ENCODE measurements around the gene LRRC63.
"Not testable (repeated sequence)": the region's sequence is repeated elsewhere in the genome, so short reads cannot be mapped to it uniquely, and the experiment has no call there.

The LRRC63 gene

GRCh38 chr13:46211483-46212351 lies at the start of gene LRRC63:
TSS of gene LRRC63 (plus strand) at chr13:46211928. CDS start at chr13:46213035, 1,107 bp downstream.
- DNase-seq (ENCODE audit: low read depth) = no peak
- TF ChIP-seq CTCF (conservative IDR thresholded peaks at IDR 0.05; ENCODE audit: low read depth, low read length) = no peak

GRCh38 chr13:46162741-46163140 lies 49.0 kb upstream of the LRRC63 start:
- DNase-seq (ENCODE audit: low read depth); H3K4me3 ChIP-seq (ENCODE audit: low read length): not testable (repeated sequence)

More at GRCh38 chr13:46211483-46212351, at the start of gene LRRC63:
- H3K4me3 ChIP-seq (ENCODE audit: low read length) = peak within 1 kb of the TSS; percentile 69

GRCh38 chr13:46164661-46165060 lies 47.1 kb upstream of the LRRC63 start:
- no peak for TF ChIP-seq CTCF (conservative IDR thresholded peaks at IDR 0.05; ENCODE audit: low read depth, low read length)
- DNase-seq (ENCODE audit: low read depth) = no peak

DNA sequence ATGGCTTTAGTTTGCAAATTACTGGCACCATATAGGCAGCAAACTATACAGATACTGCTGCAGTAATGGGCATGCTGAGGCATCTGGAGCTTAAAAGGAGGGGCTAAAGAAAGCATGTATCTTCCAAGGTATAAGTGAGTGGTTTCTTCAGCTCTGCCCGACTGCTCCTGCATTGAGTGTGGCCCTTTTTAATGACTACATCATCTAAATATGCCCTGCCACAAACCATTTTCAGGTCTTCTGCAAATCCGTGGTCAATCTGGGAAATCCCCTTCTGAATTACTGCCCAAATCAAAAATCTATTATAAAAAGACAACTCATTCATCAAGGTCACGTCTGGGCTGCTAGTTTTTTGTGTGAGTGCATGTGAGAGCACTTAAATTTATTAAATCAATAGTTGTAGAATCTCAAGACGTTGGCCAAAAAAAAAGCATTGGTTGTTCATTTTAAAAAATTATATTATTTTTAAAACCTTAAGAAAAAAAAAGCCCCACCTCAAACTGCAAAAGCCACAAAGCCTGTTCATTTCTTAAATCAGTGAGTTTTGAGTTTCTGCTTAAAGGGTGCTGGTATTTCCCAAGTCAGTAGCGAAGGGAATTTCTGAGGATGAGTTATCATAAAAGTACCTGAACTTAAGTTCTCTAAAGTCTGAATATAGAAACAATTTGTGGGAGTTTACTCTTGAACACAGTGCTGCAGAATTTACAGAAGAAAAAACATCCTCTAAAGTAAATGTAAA lies 46.1 kb upstream of the LRRC63 start:
- no peak for DNase-seq (ENCODE audit: low read depth)
- no peak overlapping the region for H3K4me3 ChIP-seq (ENCODE audit: low read length)
- TF ChIP-seq CTCF (conservative IDR thresholded peaks at IDR 0.05; ENCODE audit: low read depth, low read length) = no peak

More at GRCh38 chr13:46164661-46165060, 47.1 kb upstream of the LRRC63 start:
- no peak overlapping the region for H3K4me3 ChIP-seq (ENCODE audit: low read length)

GRCh38 chr13:46166224-46166584 lies 45.5 kb upstream of the LRRC63 start:
- no peak for TF ChIP-seq CTCF (conservative IDR thresholded peaks at IDR 0.05; ENCODE audit: low read depth, low read length)
- H3K4me3 ChIP-seq (ENCODE audit: low read length) = no peak overlapping the region
- no peak for DNase-seq (ENCODE audit: low read depth)

GRCh38 chr13:46166947-46167610 lies 44.6 kb upstream of the LRRC63 start:
- no peak for TF ChIP-seq CTCF (conservative IDR thresholded peaks at IDR 0.05; ENCODE audit: low read depth, low read length)
- H3K4me3 ChIP-seq (ENCODE audit: low read length) = no peak overlapping the region
- no peak for DNase-seq (ENCODE audit: low read depth)

- DNase-seq (ENCODE audit: low read depth) = no peak
- no peak for TF ChIP-seq CTCF (conservative IDR thresholded peaks at IDR 0.05; ENCODE audit: low read depth, low read length)
- H3K4me3 ChIP-seq (ENCODE audit: low read length) = no peak overlapping the region
Measured at GRCh38 chr13:46168341-46168740, 43.4 kb upstream of the LRRC63 start.

Data from retinal pigment epithelial cell (primary cell).